DOHH2 (cell line): Measurements from ENCODE around the gene RGS7.
"Not testable (repeated sequence)": the region's sequence is repeated elsewhere in the genome, so short reads cannot be mapped to it uniquely, and the experiment has no call there.

Experiments used
- H3F3A ChIP-seq: fragments of 200-600 bp; sonication (generic), shearing (Covaris generic); 2 replicates; pipeline ENCODE4 v1.6.0; 2016; ENCODE audit warnings: antibody characterized with exemption, mild to moderate bottlenecking; ENCODE audit not compliant: control insufficient read depth, insufficient read depth
- H3K27ac ChIP-seq: fragments of 200-600 bp; sonication (generic); 2 replicates; pipeline ENCODE4 v1.5.1; 2014; ENCODE audit warnings: low read depth, mild to moderate bottlenecking, low read length, moderate library complexity
- H3K27me3 ChIP-seq: fragments of 200-600 bp; sonication (generic); 2 replicates; pipeline ENCODE4 v1.6.1; 2014; ENCODE audit warnings: mild to moderate bottlenecking, low read length, mixed read lengths; ENCODE audit not compliant: control insufficient read depth
- H3K36me3 ChIP-seq: fragments of 200-600 bp; sonication (generic); 2 replicates; pipeline ENCODE4 v1.6.1; 2014; ENCODE audit warnings: mild to moderate bottlenecking, low read length, moderate library complexity, mixed read lengths; ENCODE audit not compliant: control insufficient read depth
- H3K4me1 ChIP-seq: fragments of 200-600 bp; sonication (generic); 2 replicates; pipeline ENCODE4 v1.6.1; 2014; ENCODE audit warnings: mild to moderate bottlenecking, low read length, mixed read lengths; ENCODE audit not compliant: control insufficient read depth
- H3K4me2 ChIP-seq: fragments of 200-600 bp; sonication (generic); 2 replicates; pipeline ENCODE4 v1.6.0; 2014; ENCODE audit warnings: mild to moderate bottlenecking, low read length, moderate library complexity
- H3K4me3 ChIP-seq: fragments of 200-600 bp; sonication (generic); 2 replicates; pipeline ENCODE4 v1.5.1; 2014; ENCODE audit warnings: mild to moderate bottlenecking, low read length, mixed read lengths
- H3K79me2 ChIP-seq: fragments of 200-600 bp; sonication (generic); 2 replicates; pipeline ENCODE4 v1.6.1; 2014; ENCODE audit warnings: mild to moderate bottlenecking, low read length, mixed read lengths; ENCODE audit not compliant: control insufficient read depth
- H3K9me2 ChIP-seq: fragments of 200-600 bp; sonication (generic); replicated peaks from 2 replicates; pipeline ENCODE4 v1.6.1; 2014; ENCODE audit warnings: mild to moderate bottlenecking, low read length, mixed read lengths; ENCODE audit not compliant: control insufficient read depth
- H3K9me3 ChIP-seq: fragments of 200-600 bp; sonication (generic); 2 replicates; pipeline ENCODE4 v1.6.1; 2014; ENCODE audit warnings: antibody characterized with exemption, low read length, mixed read lengths; ENCODE audit not compliant: control insufficient read depth, insufficient read depth
- H4K20me1 ChIP-seq: fragments of 200-600 bp; sonication (generic); 2 replicates; pipeline ENCODE4 v1.6.0; 2014; ENCODE audit warnings: low read depth, mild to moderate bottlenecking, antibody characterized with exemption, low read length, moderate library complexity; ENCODE audit not compliant: control insufficient read depth, insufficient read depth
- CTCF ChIP-seq: fragments of 200-600 bp; sonication (generic); IDR thresholded peaks from one replicate; pipeline ENCODE4 v1.5.1; 2014; ENCODE audit warnings: antibody characterized with exemption, mild to moderate bottlenecking, low read depth, low read length; ENCODE audit not compliant: poor library complexity, severe bottlenecking
- EZH2phosphoT487 ChIP-seq: fragments of 200-600 bp; sonication (generic); IDR thresholded peaks from 2 replicates; pipeline ENCODE4 v1.6.1; 2017; ENCODE audit warnings: borderline replicate concordance, mild to moderate bottlenecking, antibody characterized with exemption, low read length, moderate library complexity, mixed read lengths

The RGS7 gene

GRCh38 chr1:240739139-240739538 lies 617.9 kb downstream of the RGS7 start:
- Histone ChIP-seq H3K27me3 (no peaks in the 10 kb centered on the region), H3K9me3 (no peaks in the 10 kb centered on the region), H3K27ac (no peak overlapping the region), H3K4me2 (no peak overlapping the region), H4K20me1 (no peaks in the 10 kb centered on the region), H3K36me3 (no peaks in the 10 kb centered on the region), H3K79me2 (no peaks in the 10 kb centered on the region), H3K4me1 (no peaks in the 10 kb centered on the region), H3F3A (no peaks in the 10 kb centered on the region), H3K4me3 (no peak overlapping the region), H3K9me2 (no peaks in the 10 kb centered on the region)
- no peak for TF ChIP-seq EZH2phosphoT487
- no peak for TF ChIP-seq CTCF

GRCh38 chr1:240737766-240738265 lies 619.2 kb downstream of the RGS7 start:
- Histone ChIP-seq H3K4me3 (no peak overlapping the region), H3F3A (no peaks in the 10 kb centered on the region), H3K27me3 (no peaks in the 10 kb centered on the region; the same call in 1 of the 2 replicates), H3K27ac (no peak overlapping the region), H3K4me2 (no peak overlapping the region), H3K4me1 (no peaks in the 10 kb centered on the region), H3K36me3 (no peaks in the 10 kb centered on the region), H4K20me1 (no peaks in the 10 kb centered on the region), H3K9me3 (no peaks in the 10 kb centered on the region), H3K79me2 (no peaks in the 10 kb centered on the region), H3K9me2 (no peaks in the 10 kb centered on the region)
- TF ChIP-seq CTCF, result no peak
- no peak for TF ChIP-seq EZH2phosphoT487

DNA sequence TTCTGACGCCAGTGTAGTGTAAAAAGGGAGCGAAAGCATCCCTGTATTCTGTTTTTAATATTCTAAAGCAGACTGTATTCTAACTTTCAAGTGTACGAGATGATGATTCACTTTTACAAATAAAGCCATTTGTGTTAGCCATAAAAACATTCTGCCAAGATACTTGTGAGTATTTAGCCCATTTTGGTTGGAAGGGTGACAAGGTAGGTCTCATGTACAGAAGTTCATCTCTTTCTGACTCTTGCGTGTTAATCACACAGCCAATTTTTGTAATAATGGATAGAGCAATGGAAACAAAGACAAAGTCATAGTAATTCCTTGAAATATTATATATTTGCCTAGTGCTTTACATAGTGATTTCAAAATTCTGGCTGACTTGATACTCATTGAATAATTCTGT lies 619.7 kb downstream of the RGS7 start:
- TF ChIP-seq EZH2phosphoT487, result no peak
- TF ChIP-seq CTCF, result no peak
- Histone ChIP-seq H3K4me3 (no peak overlapping the region), H3K4me2 (no peak overlapping the region)

GRCh38 chr1:240734705-240735104 lies 622.3 kb downstream of the RGS7 start:
- H3K27ac ChIP-seq, H3K9me2 ChIP-seq, H3F3A ChIP-seq, H3K4me3 ChIP-seq, H4K20me1 ChIP-seq, H3K9me3 ChIP-seq, H3K4me1 ChIP-seq, H3K27me3 ChIP-seq, H3K36me3 ChIP-seq, H3K4me2 ChIP-seq, H3K79me2 ChIP-seq: not testable (repeated sequence)

More for the DNA sequence above, 619.7 kb downstream of the RGS7 start:
- H3K9me3 ChIP-seq, result no peaks in the 10 kb centered on the region
- H3K36me3 ChIP-seq, result no peaks in the 10 kb centered on the region
- no peak overlapping the region for H3K27ac ChIP-seq
- no peaks in the 10 kb centered on the region for H3K9me2 ChIP-seq
- H3K79me2 ChIP-seq, result no peaks in the 10 kb centered on the region
- no peaks in the 10 kb centered on the region; the same call in 1 of the 2 replicates for H3K27me3 ChIP-seq
- H4K20me1 ChIP-seq, result no peaks in the 10 kb centered on the region
- H3K4me1 ChIP-seq, result no peaks in the 10 kb centered on the region
- H3F3A ChIP-seq, result no peaks in the 10 kb centered on the region
